Stomach (tissue), 4 donors: Measurements from ENCODE around the gene INPP4B.

ENCODE experiments used
- EP300 ChIP-seq: sonication (generic); formaldehyde crosslinking; IDR thresholded peaks from one replicate; pipeline ENCODE4 v1.6.1; 2017; ENCODE audit warnings: antibody characterized with exemption
- POLR2A ChIP-seq, 4 donors: fragments of 450-650 bp; IDR thresholded peaks; one replicate each; pipeline ENCODE4 v1.6.1; 2016; ENCODE audit warnings: antibody characterized with exemption in 4 of 4, control low read depth in 2 of 4, mild to moderate bottlenecking in 1 of 4, moderate library complexity in 1 of 4
- POLR2AphosphoS5 ChIP-seq, 3 donors: sonication (generic); formaldehyde crosslinking; IDR thresholded peaks; one replicate each; pipeline ENCODE4 v1.6.1; 2016; ENCODE audit warnings: antibody characterized with exemption in 3 of 3
- TF ChIP-seq, protein P1 (sequence below), 7 experiments: fragments of 450-650 bp in 4 of 7; fragments of 200-600 bp in 3 of 7; sonication (generic) in 3 of 7; IDR thresholded peaks; one replicate each; pipeline ENCODE4 v1.5.1; 2016 to 2019; ENCODE audit warnings: antibody characterized with exemption in 7 of 7, control low read depth in 2 of 7, mild to moderate bottlenecking in 1 of 7

GRCh38 chr4:142356118-142356759 lies 489.9 kb downstream of the INPP4B start:
- TF ChIP-seq, protein P1, sequence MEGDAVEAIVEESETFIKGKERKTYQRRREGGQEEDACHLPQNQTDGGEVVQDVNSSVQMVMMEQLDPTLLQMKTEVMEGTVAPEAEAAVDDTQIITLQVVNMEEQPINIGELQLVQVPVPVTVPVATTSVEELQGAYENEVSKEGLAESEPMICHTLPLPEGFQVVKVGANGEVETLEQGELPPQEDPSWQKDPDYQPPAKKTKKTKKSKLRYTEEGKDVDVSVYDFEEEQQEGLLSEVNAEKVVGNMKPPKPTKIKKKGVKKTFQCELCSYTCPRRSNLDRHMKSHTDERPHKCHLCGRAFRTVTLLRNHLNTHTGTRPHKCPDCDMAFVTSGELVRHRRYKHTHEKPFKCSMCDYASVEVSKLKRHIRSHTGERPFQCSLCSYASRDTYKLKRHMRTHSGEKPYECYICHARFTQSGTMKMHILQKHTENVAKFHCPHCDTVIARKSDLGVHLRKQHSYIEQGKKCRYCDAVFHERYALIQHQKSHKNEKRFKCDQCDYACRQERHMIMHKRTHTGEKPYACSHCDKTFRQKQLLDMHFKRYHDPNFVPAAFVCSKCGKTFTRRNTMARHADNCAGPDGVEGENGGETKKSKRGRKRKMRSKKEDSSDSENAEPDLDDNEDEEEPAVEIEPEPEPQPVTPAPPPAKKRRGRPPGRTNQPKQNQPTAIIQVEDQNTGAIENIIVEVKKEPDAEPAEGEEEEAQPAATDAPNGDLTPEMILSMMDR (IDR thresholded peaks at IDR 0.05) = no peak
- TF ChIP-seq POLR2AphosphoS5 (IDR thresholded peaks at IDR 0.05) = no peak
- TF ChIP-seq POLR2A (IDR thresholded peaks at IDR 0.05) = no peak
- no peak for TF ChIP-seq EP300
